HepG2 (cell line): ENCODE measurements around the gene GPX2. TPM values are rescaled to one million over a fixed set of nuclear protein-coding genes. Genes with fewer than 3 reads are reported as not detected.

Source experiments
- EZH2 ChIP-seq: conservative IDR thresholded peaks from 2 replicates; pipeline ENCODE4 v1.6.1; 2012; ENCODE audit warnings: mild to moderate bottlenecking, low read depth, low read length, moderate library complexity
- POLR2G ChIP-seq: fragments of 200-400 bp; formaldehyde crosslinking; IDR thresholded peaks from 2 replicates; pipeline ENCODE4 v1.6.1; 2018; ENCODE audit warnings: mild to moderate bottlenecking, low read depth, low read length, moderate library complexity
- SKIL ChIP-seq: sonication (generic); formaldehyde crosslinking; IDR thresholded peaks from 2 replicates; pipeline ENCODE4 v1.8.0; 2022; ENCODE audit warnings: missing genetic modification reagents, mild to moderate bottlenecking, moderate library complexity, borderline replicate concordance
- SOX5 ChIP-seq: IDR thresholded peaks from 2 replicates; pipeline ENCODE4 v1.6.1; 2016; ENCODE audit warnings: borderline replicate concordance
- SYNCRIP ChIP-seq: fragments of 200-400 bp; formaldehyde crosslinking; IDR thresholded peaks from 2 replicates; pipeline ENCODE4 v1.6.1; 2018; ENCODE audit warnings: mild to moderate bottlenecking, low read depth, low read length; ENCODE audit not compliant: insufficient read depth
- TERF1 ChIP-seq: sonication (generic); formaldehyde crosslinking; IDR thresholded peaks from 2 replicates; pipeline ENCODE4 v1.8.0; 2022; ENCODE audit warnings: mild to moderate bottlenecking, missing genetic modification reagents, moderate library complexity
- TMF1 ChIP-seq: sonication (generic); formaldehyde crosslinking; IDR thresholded peaks from 2 replicates; pipeline ENCODE4 v1.8.1; 2022; ENCODE audit warnings: low read depth, missing genetic modification reagents
- ZNF318 ChIP-seq: sonication (generic); formaldehyde crosslinking; IDR thresholded peaks from 2 replicates; pipeline ENCODE4 v1.4.0; 2020; ENCODE audit warnings: mild to moderate bottlenecking, missing genetic modification reagents
- ZNF430 ChIP-seq: sonication (generic); formaldehyde crosslinking; IDR thresholded peaks from 2 replicates; pipeline ENCODE4 v1.9.0; 2021; ENCODE audit warnings: mild to moderate bottlenecking, missing genetic modification reagents
- ZNF558 ChIP-seq: sonication (generic); formaldehyde crosslinking; IDR thresholded peaks from 2 replicates; pipeline ENCODE4 v1.9.0; 2022; ENCODE audit warnings: mild to moderate bottlenecking, missing genetic modification reagents, borderline replicate concordance
- ZNF569 ChIP-seq: sonication (generic); formaldehyde crosslinking; IDR thresholded peaks from 2 replicates; pipeline ENCODE4 v1.5.0; 2020; ENCODE audit warnings: mild to moderate bottlenecking, missing genetic modification reagents, moderate library complexity, borderline replicate concordance
- ZNF710 ChIP-seq: sonication (generic); formaldehyde crosslinking; IDR thresholded peaks from 2 replicates; pipeline ENCODE4 v1.5.0; 2020; ENCODE audit warnings: mild to moderate bottlenecking, missing genetic modification reagents, borderline replicate concordance
- ZNF883 ChIP-seq: sonication (generic); formaldehyde crosslinking; IDR thresholded peaks from 2 replicates; pipeline ENCODE4 v1.5.1; 2020; ENCODE audit warnings: mild to moderate bottlenecking, missing genetic modification reagents; ENCODE audit errors: not compliant biosample characterization
- ZSCAN9 ChIP-seq: IDR thresholded peaks from 2 replicates; pipeline ENCODE4 v1.6.1; 2016; ENCODE audit warnings: borderline replicate concordance
- polyA plus RNA-seq, 8 experiments: library from polyadenylated mRNA; depleted of rRNA in 3 of 8; stranded (reverse) in 7 of 8; unstranded in 1 of 8; fragments of >200 nt; fragmentation: Illumina TruSeq in 4 of 8; extraction: Trizol in 4 of 8; gene quantifications; 2 replicates each; pipeline versions ENCODE4 v1.2.1 to v1.2.3, GENCODE V29; 2011 to 2016; ENCODE audit warnings: low read depth in 4 of 8, missing spikeins in 1 of 8, mixed read lengths in 1 of 8; ENCODE audit not compliant: insufficient read depth in 1 of 8
- total RNA-seq, 5 experiments: library from RNA; depleted of rRNA; stranded (reverse); fragments of >200 nt; fragmentation: Illumina TruSeq; extraction: Trizol; gene quantifications; 2 replicates each; pipeline ENCODE4 v1.2.3, GENCODE V29; 2016; ENCODE audit warnings: low read depth in 1 of 5

The GPX2 gene
- total and polyA plus RNA-seq, 2 of the 13 experiments (the other 11 are each of a cell fraction or from before 2014, with no cell fraction given) = 526 to 674 TPM

- no peak for TF ChIP-seq ZNF318 (CRISPR knock-in tag)
- TF ChIP-seq ZNF569 = no peak
- no peak for TF ChIP-seq SKIL (CRISPR knock-in tag)
- no peak for TF ChIP-seq SYNCRIP
- TF ChIP-seq EZH2 = no peak
- TF ChIP-seq ZNF710 (CRISPR knock-in tag) = no peak
- TF ChIP-seq ZSCAN9 (CRISPR knock-in tag) = 0 out of 2 replicates have a peak, but pooled peaks have one; percentile 34
- TF ChIP-seq SOX5 (CRISPR knock-in tag) = peak; percentile 47; the same call in 1 of the 2 replicates
- peak; percentile 76 for TF ChIP-seq POLR2G
- no peak for TF ChIP-seq ZNF558 (CRISPR knock-in tag)
- TF ChIP-seq TMF1 (CRISPR knock-in tag) = no peak
- TF ChIP-seq TERF1 = no peak
- TF ChIP-seq ZNF430 = no peak
- TF ChIP-seq ZNF883 (CRISPR knock-in tag) = no peak
Measured at GRCh38 chr14:64947710-64948611, 5.4 kb upstream of the GPX2 start (continued).
